GM19463 (cell line): Measurements from ENCODE around the gene USP25.

Experiments
- ATAC-seq: cut with Tn5 transposase; IDR thresholded peaks from one replicate; pipeline ENCODE4 v1.9.1; 2021; ENCODE audit warnings: mild to moderate bottlenecking, moderate library complexity; ENCODE audit not compliant: unreplicated experiment

The USP25 gene

GRCh38 chr21:15929536-15929935 lies 199.8 kb downstream of the USP25 start:
- no peak for ATAC-seq
